K562 (cell line): ENCODE results near the gene CPLANE2. TPM values are rescaled to one million over a fixed set of nuclear protein-coding genes. Genes with fewer than 3 reads are reported as not detected.

Source experiments
- CBFA2T3 ChIP-seq: fragments of 450-650 bp; IDR thresholded peaks from 2 replicates; pipeline ENCODE4 v1.6.1; 2017
- NFIC ChIP-seq: fragments of 450-650 bp; IDR thresholded peaks from 2 replicates; pipeline ENCODE4 v1.6.1; 2017; ENCODE audit warnings: mild to moderate bottlenecking, inconsistent platforms
- PHF20 ChIP-seq: fragments of 450-650 bp; IDR thresholded peaks from 2 replicates; pipeline ENCODE4 v1.6.1; 2018; ENCODE audit not compliant: partially characterized antibody
- SMC3 ChIP-seq: conservative IDR thresholded peaks from 2 replicates; pipeline ENCODE4 v1.6.1; 2011; ENCODE audit warnings: low read depth, low read length, improper control_type of control experiment; ENCODE audit not compliant: insufficient read depth
- TAF1 ChIP-seq: IDR thresholded peaks from 2 replicates; pipeline ENCODE4 v1.6.1; 2011; ENCODE audit warnings: mild to moderate bottlenecking, low read length, moderate library complexity; ENCODE audit not compliant: insufficient read depth, control insufficient read depth, severe bottlenecking; ENCODE audit errors: extremely low read depth
- ZNF324 ChIP-seq: fragments of 250-450 bp; sonication (Bioruptor Pico); IDR thresholded peaks from 2 replicates; pipeline ENCODE4 v1.4.0; 2020; ENCODE audit warnings: mild to moderate bottlenecking
- ZNF431 ChIP-seq: sonication (generic); formaldehyde crosslinking; IDR thresholded peaks from 2 replicates; pipeline ENCODE4 v1.8.0; 2022; ENCODE audit warnings: mild to moderate bottlenecking, missing genetic modification reagents
- ZNF77 ChIP-seq: fragments of 250-450 bp; sonication (Bioruptor Pico); IDR thresholded peaks from 2 replicates; pipeline ENCODE4 v1.5.0; 2020
- ZSCAN29 ChIP-seq: fragments of 450-650 bp; IDR thresholded peaks from 2 replicates; pipeline ENCODE4 v1.6.1; 2017
- polyA plus RNA-seq, 8 experiments: library from polyadenylated mRNA; depleted of rRNA in 4 of 8; stranded (reverse) in 5 of 8; unstranded in 3 of 8; fragments of >200 nt; fragmentation: Nextera tagmentation in 2 of 8; fragmentation: Illumina TruSeq in 1 of 8; extraction: Ambion mirVana in 2 of 8; extraction: Trizol in 1 of 8; gene quantifications; 2 replicates each; pipeline versions ENCODE4 v1.2.1 to v1.2.3, GENCODE V29; 2011 to 2014; ENCODE audit warnings: inconsistent platforms in 1 of 8, missing spikeins in 1 of 8
- total RNA-seq, 7 experiments: library from RNA; depleted of rRNA in 6 of 7; stranded (reverse); fragments of >200 nt in 6 of 7; fragmentation: Illumina TruSeq in 2 of 7; extraction: Trizol in 2 of 7; gene quantifications; 2 replicates each; pipeline versions ENCODE4 v1.2.1 to v1.2.3, GENCODE V29; 2011 to 2021; ENCODE audit warnings: low replicate concordance in 1 of 7
- TF ChIP-seq, protein P1 (sequence below): IDR thresholded peaks from 3 replicates; pipeline ENCODE4 v1.6.1; 2011; ENCODE audit warnings: borderline replicate concordance, mild to moderate bottlenecking, moderate library complexity; ENCODE audit not compliant: insufficient read length; ENCODE audit errors: extremely low read depth
- TF ChIP-seq, protein P2 (sequence below), 2 experiments: IDR thresholded peaks; 2 replicates each; pipeline ENCODE4 v1.6.1; 2011; ENCODE audit warnings: borderline replicate concordance in 1 of 2, control low read depth in 1 of 2, low read depth in 1 of 2, low read length in 1 of 2, mild to moderate bottlenecking in 1 of 2, mixed read lengths in 1 of 2, moderate library complexity in 1 of 2; ENCODE audit not compliant: insufficient read depth in 1 of 2, insufficient read length in 1 of 2, poor library complexity in 1 of 2, severe bottlenecking in 1 of 2; ENCODE audit errors: extremely low read depth in 1 of 2
- TF ChIP-seq, protein P3 (sequence below): sonication (generic); formaldehyde crosslinking; IDR thresholded peaks from 2 replicates; pipeline ENCODE4 v1.8.0; 2023; ENCODE audit warnings: missing genetic modification reagents, mild to moderate bottlenecking, borderline replicate concordance
- TF ChIP-seq, protein P4 (sequence below): sonication (generic); formaldehyde crosslinking; IDR thresholded peaks from 2 replicates; pipeline ENCODE4 v1.8.0; 2022; ENCODE audit warnings: mild to moderate bottlenecking, missing genetic modification reagents, borderline replicate concordance

CPLANE2 gene
- total and polyA plus RNA-seq, 9 of the 15 experiments (the other 6 are each of a cell fraction or from before 2014, with no cell fraction given), result 0.17 to 20.9 (median 8.1) TPM

DNA sequence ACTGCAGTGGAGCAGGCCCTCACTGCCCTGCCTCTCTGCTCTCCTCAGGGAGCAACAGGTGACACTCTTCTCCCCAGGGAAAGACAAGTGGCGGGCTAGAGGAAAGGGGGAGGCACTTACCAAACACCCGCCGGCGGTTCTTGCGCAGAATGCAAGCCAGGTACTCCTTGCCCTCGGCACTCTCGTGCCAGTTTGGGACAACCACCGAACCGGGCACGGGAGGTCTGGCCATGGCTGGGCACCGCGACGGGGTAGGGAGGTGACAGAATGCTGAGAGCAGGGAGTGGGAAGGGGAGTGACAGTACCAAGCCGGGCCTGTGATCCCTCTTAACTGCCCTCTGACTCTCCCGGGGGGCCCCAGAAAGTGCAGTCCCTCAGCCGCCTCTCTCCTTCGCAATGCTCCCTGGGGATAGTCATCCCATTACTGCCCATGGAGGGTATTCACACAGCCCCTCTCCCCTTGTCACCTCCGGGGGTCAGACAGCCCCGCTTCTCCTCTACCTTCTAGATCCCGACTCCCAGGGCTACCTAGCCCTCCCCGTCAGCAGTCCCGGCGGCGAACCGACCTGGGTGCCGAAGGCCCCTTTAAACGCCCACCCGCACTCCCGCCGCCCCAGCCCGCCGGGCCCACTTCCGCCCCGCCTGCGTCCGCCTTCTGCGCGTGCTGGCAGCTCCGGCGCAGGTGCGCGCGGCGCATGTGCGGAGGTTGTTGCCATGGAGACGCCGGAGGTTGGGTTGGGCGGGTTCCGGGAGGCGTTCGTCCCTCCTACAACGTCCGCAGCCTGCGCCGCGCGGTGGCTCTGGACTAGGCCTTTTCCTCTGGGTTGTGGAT lies at the start of gene CPLANE2 (continued):
- TF ChIP-seq, protein P1, sequence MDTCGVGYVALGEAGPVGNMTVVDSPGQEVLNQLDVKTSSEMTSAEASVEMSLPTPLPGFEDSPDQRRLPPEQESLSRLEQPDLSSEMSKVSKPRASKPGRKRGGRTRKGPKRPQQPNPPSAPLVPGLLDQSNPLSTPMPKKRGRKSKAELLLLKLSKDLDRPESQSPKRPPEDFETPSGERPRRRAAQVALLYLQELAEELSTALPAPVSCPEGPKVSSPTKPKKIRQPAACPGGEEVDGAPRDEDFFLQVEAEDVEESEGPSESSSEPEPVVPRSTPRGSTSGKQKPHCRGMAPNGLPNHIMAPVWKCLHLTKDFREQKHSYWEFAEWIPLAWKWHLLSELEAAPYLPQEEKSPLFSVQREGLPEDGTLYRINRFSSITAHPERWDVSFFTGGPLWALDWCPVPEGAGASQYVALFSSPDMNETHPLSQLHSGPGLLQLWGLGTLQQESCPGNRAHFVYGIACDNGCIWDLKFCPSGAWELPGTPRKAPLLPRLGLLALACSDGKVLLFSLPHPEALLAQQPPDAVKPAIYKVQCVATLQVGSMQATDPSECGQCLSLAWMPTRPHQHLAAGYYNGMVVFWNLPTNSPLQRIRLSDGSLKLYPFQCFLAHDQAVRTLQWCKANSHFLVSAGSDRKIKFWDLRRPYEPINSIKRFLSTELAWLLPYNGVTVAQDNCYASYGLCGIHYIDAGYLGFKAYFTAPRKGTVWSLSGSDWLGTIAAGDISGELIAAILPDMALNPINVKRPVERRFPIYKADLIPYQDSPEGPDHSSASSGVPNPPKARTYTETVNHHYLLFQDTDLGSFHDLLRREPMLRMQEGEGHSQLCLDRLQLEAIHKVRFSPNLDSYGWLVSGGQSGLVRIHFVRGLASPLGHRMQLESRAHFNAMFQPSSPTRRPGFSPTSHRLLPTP, result no peak
- TF ChIP-seq ZNF431 (CRISPR knock-in tag) (no peak; the same call in 1 of the 2 replicates), ZSCAN29 (no peak), TAF1 (peak; percentile 76), CBFA2T3 (no peak), NFIC (no peak), PHF20 (peak; percentile 94), SMC3 (no peak), ZNF77 (CRISPR knock-in tag) (no peak), ZNF324 (CRISPR knock-in tag) (no peak; the same call in 1 of the 2 replicates)
- TF ChIP-seq, protein P2, sequence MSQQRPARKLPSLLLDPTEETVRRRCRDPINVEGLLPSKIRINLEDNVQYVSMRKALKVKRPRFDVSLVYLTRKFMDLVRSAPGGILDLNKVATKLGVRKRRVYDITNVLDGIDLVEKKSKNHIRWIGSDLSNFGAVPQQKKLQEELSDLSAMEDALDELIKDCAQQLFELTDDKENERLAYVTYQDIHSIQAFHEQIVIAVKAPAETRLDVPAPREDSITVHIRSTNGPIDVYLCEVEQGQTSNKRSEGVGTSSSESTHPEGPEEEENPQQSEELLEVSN (IDR thresholded peaks at IDR 0.05; ENCODE audit: borderline replicate concordance in 1 of 2, extremely low read depth in 1 of 2, insufficient read depth in 1 of 2, insufficient read length in 1 of 2, low read depth in 1 of 2, low read length in 1 of 2, poor library complexity in 1 of 2, severe bottlenecking in 1 of 2), result peak; percentile 35 to 95
- TF ChIP-seq, protein P3, sequence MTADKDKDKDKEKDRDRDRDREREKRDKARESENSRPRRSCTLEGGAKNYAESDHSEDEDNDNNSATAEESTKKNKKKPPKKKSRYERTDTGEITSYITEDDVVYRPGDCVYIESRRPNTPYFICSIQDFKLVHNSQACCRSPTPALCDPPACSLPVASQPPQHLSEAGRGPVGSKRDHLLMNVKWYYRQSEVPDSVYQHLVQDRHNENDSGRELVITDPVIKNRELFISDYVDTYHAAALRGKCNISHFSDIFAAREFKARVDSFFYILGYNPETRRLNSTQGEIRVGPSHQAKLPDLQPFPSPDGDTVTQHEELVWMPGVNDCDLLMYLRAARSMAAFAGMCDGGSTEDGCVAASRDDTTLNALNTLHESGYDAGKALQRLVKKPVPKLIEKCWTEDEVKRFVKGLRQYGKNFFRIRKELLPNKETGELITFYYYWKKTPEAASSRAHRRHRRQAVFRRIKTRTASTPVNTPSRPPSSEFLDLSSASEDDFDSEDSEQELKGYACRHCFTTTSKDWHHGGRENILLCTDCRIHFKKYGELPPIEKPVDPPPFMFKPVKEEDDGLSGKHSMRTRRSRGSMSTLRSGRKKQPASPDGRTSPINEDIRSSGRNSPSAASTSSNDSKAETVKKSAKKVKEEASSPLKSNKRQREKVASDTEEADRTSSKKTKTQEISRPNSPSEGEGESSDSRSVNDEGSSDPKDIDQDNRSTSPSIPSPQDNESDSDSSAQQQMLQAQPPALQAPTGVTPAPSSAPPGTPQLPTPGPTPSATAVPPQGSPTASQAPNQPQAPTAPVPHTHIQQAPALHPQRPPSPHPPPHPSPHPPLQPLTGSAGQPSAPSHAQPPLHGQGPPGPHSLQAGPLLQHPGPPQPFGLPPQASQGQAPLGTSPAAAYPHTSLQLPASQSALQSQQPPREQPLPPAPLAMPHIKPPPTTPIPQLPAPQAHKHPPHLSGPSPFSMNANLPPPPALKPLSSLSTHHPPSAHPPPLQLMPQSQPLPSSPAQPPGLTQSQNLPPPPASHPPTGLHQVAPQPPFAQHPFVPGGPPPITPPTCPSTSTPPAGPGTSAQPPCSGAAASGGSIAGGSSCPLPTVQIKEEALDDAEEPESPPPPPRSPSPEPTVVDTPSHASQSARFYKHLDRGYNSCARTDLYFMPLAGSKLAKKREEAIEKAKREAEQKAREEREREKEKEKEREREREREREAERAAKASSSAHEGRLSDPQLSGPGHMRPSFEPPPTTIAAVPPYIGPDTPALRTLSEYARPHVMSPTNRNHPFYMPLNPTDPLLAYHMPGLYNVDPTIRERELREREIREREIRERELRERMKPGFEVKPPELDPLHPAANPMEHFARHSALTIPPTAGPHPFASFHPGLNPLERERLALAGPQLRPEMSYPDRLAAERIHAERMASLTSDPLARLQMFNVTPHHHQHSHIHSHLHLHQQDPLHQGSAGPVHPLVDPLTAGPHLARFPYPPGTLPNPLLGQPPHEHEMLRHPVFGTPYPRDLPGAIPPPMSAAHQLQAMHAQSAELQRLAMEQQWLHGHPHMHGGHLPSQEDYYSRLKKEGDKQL, result no peak
- TF ChIP-seq, protein P4, sequence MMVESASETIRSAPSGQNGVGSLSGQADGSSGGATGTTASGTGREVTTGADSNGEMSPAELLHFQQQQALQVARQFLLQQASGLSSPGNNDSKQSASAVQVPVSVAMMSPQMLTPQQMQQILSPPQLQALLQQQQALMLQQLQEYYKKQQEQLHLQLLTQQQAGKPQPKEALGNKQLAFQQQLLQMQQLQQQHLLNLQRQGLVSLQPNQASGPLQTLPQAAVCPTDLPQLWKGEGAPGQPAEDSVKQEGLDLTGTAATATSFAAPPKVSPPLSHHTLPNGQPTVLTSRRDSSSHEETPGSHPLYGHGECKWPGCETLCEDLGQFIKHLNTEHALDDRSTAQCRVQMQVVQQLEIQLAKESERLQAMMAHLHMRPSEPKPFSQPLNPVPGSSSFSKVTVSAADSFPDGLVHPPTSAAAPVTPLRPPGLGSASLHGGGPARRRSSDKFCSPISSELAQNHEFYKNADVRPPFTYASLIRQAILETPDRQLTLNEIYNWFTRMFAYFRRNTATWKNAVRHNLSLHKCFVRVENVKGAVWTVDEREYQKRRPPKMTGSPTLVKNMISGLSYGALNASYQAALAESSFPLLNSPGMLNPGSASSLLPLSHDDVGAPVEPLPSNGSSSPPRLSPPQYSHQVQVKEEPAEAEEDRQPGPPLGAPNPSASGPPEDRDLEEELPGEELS (CRISPR knock-in tag), result peak; percentile 54; the same call in 1 of the 2 replicates
